Astrocyte (in vitro differentiated cells and primary cell): ENCODE measurements around the gene KMT5C. TPM values are rescaled to one million over a fixed set of nuclear protein-coding genes. Genes with fewer than 3 reads are reported as not detected.

ENCODE experiments used
- DNase-seq: peaks from one replicate; pipeline ENCODE4 v3.0.0-alpha.2; 2010; ENCODE audit warnings: low read depth
- FAIRE-seq: peaks from 2 replicates; lab custom pipeline; 2011; peaks lifted over from hg19 to GRCh38; lab: Jason Lieb, UNC
- H2AFZ ChIP-seq: 2 replicates; pipeline ENCODE4 v1.6.0; 2012; ENCODE audit warnings: low read depth, low read length, inconsistent platforms
- H3K27ac ChIP-seq: 2 replicates; pipeline ENCODE4 v1.5.1; 2011; ENCODE audit warnings: low read depth, low read length, inconsistent platforms
- H3K27me3 ChIP-seq: 2 replicates; pipeline ENCODE4 v1.6.0; 2011; ENCODE audit warnings: low read length, inconsistent platforms; ENCODE audit not compliant: insufficient read depth
- H3K36me3 ChIP-seq: 2 replicates; pipeline ENCODE4 v1.5.1; 2011; ENCODE audit warnings: low read length, inconsistent platforms; ENCODE audit not compliant: insufficient read depth
- H3K4me1 ChIP-seq: 2 replicates; pipeline ENCODE4 v1.5.1; 2011; ENCODE audit warnings: low read length, inconsistent platforms; ENCODE audit not compliant: insufficient read depth
- H3K4me2 ChIP-seq: 2 replicates; pipeline ENCODE4 v1.6.0; 2012; ENCODE audit warnings: low read length, inconsistent platforms
- H3K4me3 ChIP-seq: 2 replicates; pipeline ENCODE4 v1.5.1; 2011; ENCODE audit warnings: low read depth, mild to moderate bottlenecking, low read length, inconsistent platforms; ENCODE audit not compliant: insufficient read depth
- H3K79me2 ChIP-seq: 2 replicates; pipeline ENCODE4 v1.6.0; 2012; ENCODE audit warnings: mild to moderate bottlenecking, low read length, inconsistent platforms; ENCODE audit not compliant: insufficient read depth
- H3K9ac ChIP-seq: 2 replicates; pipeline ENCODE4 v1.6.0; 2012; ENCODE audit warnings: mild to moderate bottlenecking, low read length, inconsistent platforms
- H3K9me3 ChIP-seq: 2 replicates; pipeline ENCODE4 v1.5.1; 2012; ENCODE audit warnings: low read depth, mild to moderate bottlenecking, low read length, inconsistent platforms; ENCODE audit not compliant: insufficient read depth
- H4K20me1 ChIP-seq: 2 replicates; pipeline ENCODE4 v1.6.0; 2012; ENCODE audit warnings: low read length, inconsistent platforms; ENCODE audit not compliant: insufficient read depth
- H3K27ac Mint-ChIP-seq: one replicate; pipeline ENCODE4 v1.8.0; 2021; ENCODE audit warnings: mild to moderate bottlenecking, mixed read lengths; ENCODE audit not compliant: unreplicated experiment
- H3K27me3 Mint-ChIP-seq: one replicate; pipeline ENCODE4 v1.8.0; 2021; ENCODE audit warnings: low read depth, mixed read lengths; ENCODE audit not compliant: unreplicated experiment
- H3K36me3 Mint-ChIP-seq: one replicate; pipeline ENCODE4 v1.8.0; 2021; ENCODE audit warnings: low read depth, mixed read lengths; ENCODE audit not compliant: unreplicated experiment
- H3K4me1 Mint-ChIP-seq: one replicate; pipeline ENCODE4 v1.8.0; 2021; ENCODE audit warnings: low read depth, mixed read lengths; ENCODE audit not compliant: unreplicated experiment
- H3K4me3 Mint-ChIP-seq: one replicate; pipeline ENCODE4 v1.8.0; 2021; ENCODE audit warnings: mild to moderate bottlenecking, moderate library complexity, mixed read lengths; ENCODE audit not compliant: unreplicated experiment
- H3K9me3 Mint-ChIP-seq: one replicate; pipeline ENCODE4 v1.8.0; 2021; ENCODE audit warnings: mild to moderate bottlenecking, mixed read lengths; ENCODE audit not compliant: unreplicated experiment
- EZH2 ChIP-seq: IDR thresholded peaks from 2 replicates; pipeline ENCODE4 v1.6.1; 2012; ENCODE audit warnings: mild to moderate bottlenecking, low read length, inconsistent platforms; ENCODE audit not compliant: insufficient read depth
- total RNA-seq: library from RNA; stranded (reverse); gene quantifications from 2 replicates; pipeline ENCODE4 v1.2.1, GENCODE V29; 2021
- TF ChIP-seq, protein P1 (sequence below): IDR thresholded peaks from 2 replicates; pipeline ENCODE4 v1.5.1; 2011; ENCODE audit warnings: low read depth, mild to moderate bottlenecking, inconsistent platforms, low read length, moderate library complexity; ENCODE audit not compliant: insufficient read depth

Gene KMT5C
- total RNA-seq, 1 donor from 2014 or later, result 14.6 TPM

DNA sequence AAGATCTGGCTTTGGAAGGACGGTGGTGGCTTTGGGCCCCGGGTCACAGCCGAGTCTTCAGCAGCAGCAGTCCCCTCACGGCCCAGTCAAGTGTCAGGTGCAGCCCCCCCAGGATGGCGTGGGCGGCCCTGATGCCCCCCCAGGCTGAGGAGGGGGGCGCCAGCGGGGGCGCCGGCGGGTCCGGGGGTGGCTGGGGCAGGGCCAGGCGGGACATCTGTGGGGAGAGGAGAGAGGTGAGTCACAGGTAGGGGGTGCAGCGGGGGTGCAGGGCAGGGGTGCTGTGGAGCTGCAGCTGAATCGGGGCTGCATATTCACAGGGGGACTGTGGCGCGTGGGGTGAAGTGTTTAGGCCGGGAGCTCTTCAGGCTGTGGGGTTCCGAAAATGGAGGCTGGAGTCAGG, 26.3 kb downstream of the KMT5C start:
- FAIRE-seq (no peak), DNase-seq (no peak)
- Histone ChIP-seq H4K20me1 (peaks cover 36% of the 10 kb centered on the region), H3K4me1 (peaks cover 13% of the 10 kb centered on the region), H3K27ac (no peak overlapping the region), H2AFZ (no peak overlapping the region), H3K36me3 (peaks cover 14% of the 10 kb centered on the region), H3K4me3 (no peak overlapping the region), H3K79me2 (peaks cover 31% of the 10 kb centered on the region), H3K4me2 (no peak overlapping the region), H3K27me3 (no peaks in the 10 kb centered on the region), H3K9ac (no peak overlapping the region), H3K9me3 (no peaks in the 10 kb centered on the region)
- Mint-ChIP-seq H3K36me3 (peaks cover 12% of the 10 kb centered on the region), H3K27me3 (no peaks in the 10 kb centered on the region), H3K4me1 (peaks cover 18% of the 10 kb centered on the region), H3K4me3 (no peak overlapping the region), H3K9me3 (no peaks in the 10 kb centered on the region), H3K27ac (peak overlapping the region; percentile 58)
- TF ChIP-seq, protein P1, sequence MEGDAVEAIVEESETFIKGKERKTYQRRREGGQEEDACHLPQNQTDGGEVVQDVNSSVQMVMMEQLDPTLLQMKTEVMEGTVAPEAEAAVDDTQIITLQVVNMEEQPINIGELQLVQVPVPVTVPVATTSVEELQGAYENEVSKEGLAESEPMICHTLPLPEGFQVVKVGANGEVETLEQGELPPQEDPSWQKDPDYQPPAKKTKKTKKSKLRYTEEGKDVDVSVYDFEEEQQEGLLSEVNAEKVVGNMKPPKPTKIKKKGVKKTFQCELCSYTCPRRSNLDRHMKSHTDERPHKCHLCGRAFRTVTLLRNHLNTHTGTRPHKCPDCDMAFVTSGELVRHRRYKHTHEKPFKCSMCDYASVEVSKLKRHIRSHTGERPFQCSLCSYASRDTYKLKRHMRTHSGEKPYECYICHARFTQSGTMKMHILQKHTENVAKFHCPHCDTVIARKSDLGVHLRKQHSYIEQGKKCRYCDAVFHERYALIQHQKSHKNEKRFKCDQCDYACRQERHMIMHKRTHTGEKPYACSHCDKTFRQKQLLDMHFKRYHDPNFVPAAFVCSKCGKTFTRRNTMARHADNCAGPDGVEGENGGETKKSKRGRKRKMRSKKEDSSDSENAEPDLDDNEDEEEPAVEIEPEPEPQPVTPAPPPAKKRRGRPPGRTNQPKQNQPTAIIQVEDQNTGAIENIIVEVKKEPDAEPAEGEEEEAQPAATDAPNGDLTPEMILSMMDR, result no peak
- TF ChIP-seq EZH2, result no peak

DNA sequence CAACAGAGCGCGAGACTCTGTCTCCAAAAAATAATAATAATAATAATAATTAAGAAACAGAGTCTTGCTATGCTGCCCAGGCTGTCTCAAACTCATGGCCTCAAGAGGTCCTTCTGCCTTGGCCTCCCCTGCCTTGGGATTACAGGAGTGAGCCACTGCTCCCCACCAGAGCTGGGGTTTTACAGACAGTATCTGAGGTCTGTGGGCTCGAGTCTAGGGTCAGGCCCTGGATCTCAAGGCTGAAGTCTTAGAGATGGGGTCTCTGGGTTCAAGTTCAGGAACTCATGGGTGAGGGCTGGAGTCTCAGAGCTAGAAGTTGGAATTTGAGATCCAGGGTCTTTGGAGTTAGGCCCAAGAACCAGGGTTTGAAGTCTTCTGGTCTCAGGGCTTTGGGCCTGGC, 27.1 kb downstream of the KMT5C start:
- Histone ChIP-seq H3K79me2 (peaks cover 31% of the 10 kb centered on the region), H3K27me3 (no peaks in the 10 kb centered on the region), H3K27ac (no peak overlapping the region), H3K4me2 (no peak overlapping the region), H3K4me1 (peaks cover 16% of the 10 kb centered on the region), H3K9me3 (no peaks in the 10 kb centered on the region), H3K36me3 (peaks cover 14% of the 10 kb centered on the region), H3K4me3 (no peak overlapping the region), H4K20me1 (peaks cover 36% of the 10 kb centered on the region), H3K9ac (no peak overlapping the region), H2AFZ (no peak overlapping the region)
- Mint-ChIP-seq H3K27ac (peak overlapping the region; percentile 74), H3K36me3 (peaks cover 12% of the 10 kb centered on the region), H3K4me3 (peak overlapping the region; percentile 58), H3K4me1 (peaks cover 21% of the 10 kb centered on the region), H3K27me3 (no peaks in the 10 kb centered on the region), H3K9me3 (no peaks in the 10 kb centered on the region)
- FAIRE-seq, result no peak
- TF ChIP-seq, protein P1, result no peak
- no peak for TF ChIP-seq EZH2
- no peak for DNase-seq

DNA sequence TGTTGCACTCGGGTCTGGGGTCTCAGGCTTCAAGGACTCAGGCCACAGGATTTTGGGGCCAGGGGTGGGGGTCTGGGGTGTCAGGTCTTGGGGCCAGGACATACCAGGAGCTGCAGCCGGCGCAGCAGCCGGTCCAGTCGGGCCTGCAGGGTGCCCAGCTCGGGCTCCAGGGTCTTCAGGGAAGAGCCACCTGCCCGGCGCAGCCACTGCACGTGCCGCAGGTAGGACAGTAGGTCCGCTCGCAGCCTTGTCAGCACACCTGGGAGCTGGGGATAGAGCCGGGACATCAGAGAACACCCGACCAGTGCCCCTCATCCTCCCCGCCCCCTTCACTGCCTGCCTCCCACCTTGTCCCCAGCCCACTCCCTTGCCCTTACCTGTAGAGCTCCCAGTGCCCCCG, 28.4 kb downstream of the KMT5C start:
- TF ChIP-seq EZH2, result no peak
- TF ChIP-seq, protein P1, result no peak
- Mint-ChIP-seq H3K9me3 (no peaks in the 10 kb centered on the region), H3K36me3 (peaks cover 12% of the 10 kb centered on the region), H3K27ac (no peak overlapping the region), H3K27me3 (no peaks in the 10 kb centered on the region), H3K4me1 (peaks cover 25% of the 10 kb centered on the region), H3K4me3 (peak overlapping the region; percentile 83)
- peak overlapping the region; percentile 72 for H3K4me3 ChIP-seq
- DNase-seq (no peak), FAIRE-seq (no peak)
- H3K9ac ChIP-seq, result peak overlapping the region; percentile 88
- peaks cover 31% of the 10 kb centered on the region for H3K79me2 ChIP-seq
- H4K20me1 ChIP-seq, result peaks cover 36% of the 10 kb centered on the region
- peaks cover 14% of the 10 kb centered on the region for H3K36me3 ChIP-seq
- no peaks in the 10 kb centered on the region for H3K9me3 ChIP-seq
- H3K27ac ChIP-seq, result no peak overlapping the region
- H2AFZ ChIP-seq, result no peak overlapping the region
- H3K4me2 ChIP-seq, result peak overlapping the region; percentile 97
- H3K27me3 ChIP-seq, result no peaks in the 10 kb centered on the region
- H3K4me1 ChIP-seq, result peaks cover 29% of the 10 kb centered on the region
